Neural cell (in vitro differentiated cells): Measurements from ENCODE around the gene ZNF512. TPM values are rescaled to one million over a fixed set of nuclear protein-coding genes. Genes with fewer than 3 reads are reported as not detected.

Experiments used
- H2AFZ ChIP-seq: fragments of 200-600, 300-800 bp; sonication (generic), shearing (Covaris generic); 2 replicates; pipeline ENCODE4 v1.6.0; 2014; ENCODE audit warnings: low read depth, mild to moderate bottlenecking, antibody characterized with exemption, low read length, moderate library complexity
- H3F3A ChIP-seq: fragments of 200-600 bp; shearing (Covaris generic); 2 replicates; pipeline ENCODE4 v1.6.1; 2016; ENCODE audit warnings: mild to moderate bottlenecking, moderate library complexity, mixed read lengths, antibody characterized with exemption, low read length; ENCODE audit not compliant: insufficient read depth, poor library complexity, severe bottlenecking
- H3K27ac ChIP-seq: fragments of 200-600, 300-800 bp; sonication (generic), shearing (Covaris generic); 2 replicates; pipeline ENCODE4 v1.5.1; 2014; ENCODE audit warnings: mild to moderate bottlenecking, low read length, moderate library complexity
- H3K27me3 ChIP-seq: fragments of 300-800, 200-600 bp; sonication (generic), shearing (Covaris generic); 2 replicates; pipeline ENCODE4 v1.6.0; 2014; ENCODE audit warnings: mild to moderate bottlenecking, low read depth, low read length, moderate library complexity; ENCODE audit not compliant: insufficient read depth
- H3K36me3 ChIP-seq: fragments of 300-800, 200-600 bp; sonication (generic), shearing (Covaris generic); 2 replicates; pipeline ENCODE4 v1.5.1; 2014; ENCODE audit warnings: mild to moderate bottlenecking, antibody characterized with exemption, low read length, moderate library complexity; ENCODE audit not compliant: insufficient read depth
- H3K4me2 ChIP-seq: fragments of 300-800, 200-600 bp; sonication (generic), shearing (Covaris generic); 2 replicates; pipeline ENCODE4 v1.6.0; 2014; ENCODE audit warnings: mild to moderate bottlenecking, low read length
- H3K4me3 ChIP-seq: fragments of 300-800, 200-600 bp; sonication (generic), shearing (Covaris generic); 2 replicates; pipeline ENCODE4 v1.5.1; 2014; ENCODE audit warnings: mild to moderate bottlenecking, low read length, moderate library complexity
- H3K79me2 ChIP-seq: fragments of 200-600 bp; shearing (Covaris generic); replicated peaks from 2 replicates; pipeline ENCODE4 v1.6.0; 2014; ENCODE audit warnings: mild to moderate bottlenecking, low read length, moderate library complexity; ENCODE audit not compliant: insufficient read depth
- H3K9ac ChIP-seq: fragments of 300-800, 200-600 bp; sonication (generic), shearing (Covaris generic); 2 replicates; pipeline ENCODE4 v1.6.1; 2016; ENCODE audit warnings: mild to moderate bottlenecking, low read length, mixed read lengths
- H3K9me2 ChIP-seq: fragments of 200-600 bp; shearing (Covaris generic); 2 replicates; pipeline ENCODE4 v1.6.1; 2016; ENCODE audit warnings: mild to moderate bottlenecking, low read length, mixed read lengths; ENCODE audit not compliant: insufficient read depth
- H3K9me3 ChIP-seq: fragments of 200-600, 300-800 bp; sonication (generic), shearing (Covaris generic); 2 replicates; pipeline ENCODE4 v1.6.1; 2016; ENCODE audit warnings: mild to moderate bottlenecking, mixed run types, low read length, moderate library complexity, mixed read lengths
- H4K20me1 ChIP-seq: fragments of 200-600 bp; shearing (Covaris generic); 2 replicates; pipeline ENCODE4 v1.6.1; 2016; ENCODE audit warnings: mild to moderate bottlenecking, mixed run types; ENCODE audit not compliant: insufficient read depth
- EP300 ChIP-seq: fragments of 450-650 bp; conservative IDR thresholded peaks from 2 replicates; pipeline ENCODE4 v1.6.1; 2014; ENCODE audit warnings: antibody characterized with exemption, mild to moderate bottlenecking, moderate library complexity; ENCODE audit not compliant: poor library complexity, severe bottlenecking
- EZH2 ChIP-seq: fragments of 200-600, 300-800 bp; shearing (Covaris generic), sonication (generic); IDR thresholded peaks from 2 replicates; pipeline ENCODE4 v1.6.1; 2014; ENCODE audit warnings: antibody characterized with exemption, low read length, borderline replicate concordance, mild to moderate bottlenecking; ENCODE audit not compliant: insufficient read depth, poor library complexity, severe bottlenecking
- MXI1 ChIP-seq: fragments of 450-650 bp; conservative IDR thresholded peaks from 2 replicates; pipeline ENCODE4 v1.6.1; 2014; ENCODE audit warnings: antibody characterized with exemption, mild to moderate bottlenecking; ENCODE audit not compliant: poor library complexity, severe bottlenecking
- POLR2AphosphoS5 ChIP-seq: IDR thresholded peaks from 2 replicates; pipeline ENCODE4 v1.6.1; 2012
- RAD21 ChIP-seq: fragments of 450-650 bp; conservative IDR thresholded peaks from 2 replicates; pipeline ENCODE4 v1.6.1; 2014; ENCODE audit warnings: antibody characterized with exemption, mild to moderate bottlenecking, moderate library complexity
- SMC3 ChIP-seq: fragments of 450-650 bp; conservative IDR thresholded peaks from 2 replicates; pipeline ENCODE4 v1.6.1; 2014; ENCODE audit warnings: antibody characterized with exemption, mild to moderate bottlenecking, moderate library complexity; ENCODE audit not compliant: poor library complexity
- TAF1 ChIP-seq: IDR thresholded peaks from 2 replicates; pipeline ENCODE4 v1.6.1; 2012; ENCODE audit warnings: low read depth
- polyA plus RNA-seq: library from polyadenylated mRNA; depleted of rRNA; stranded (reverse); fragments of >200 nt; gene quantifications from 2 replicates; pipeline ENCODE4 v1.2.3, GENCODE V29; 2014
- TF ChIP-seq, protein P1 (sequence below): fragments of 450-650 bp; IDR thresholded peaks from 2 replicates; pipeline ENCODE4 v1.5.1; 2014; ENCODE audit warnings: antibody characterized with exemption, mild to moderate bottlenecking, moderate library complexity; ENCODE audit not compliant: poor library complexity, severe bottlenecking
- TF ChIP-seq, protein P2 (sequence below): IDR thresholded peaks from 2 replicates; pipeline ENCODE4 v1.6.1; 2012; ENCODE audit warnings: borderline replicate concordance

Gene ZNF512
- polyA plus RNA-seq, 1 donor from 2014 or later, result 30.8 TPM

DNA sequence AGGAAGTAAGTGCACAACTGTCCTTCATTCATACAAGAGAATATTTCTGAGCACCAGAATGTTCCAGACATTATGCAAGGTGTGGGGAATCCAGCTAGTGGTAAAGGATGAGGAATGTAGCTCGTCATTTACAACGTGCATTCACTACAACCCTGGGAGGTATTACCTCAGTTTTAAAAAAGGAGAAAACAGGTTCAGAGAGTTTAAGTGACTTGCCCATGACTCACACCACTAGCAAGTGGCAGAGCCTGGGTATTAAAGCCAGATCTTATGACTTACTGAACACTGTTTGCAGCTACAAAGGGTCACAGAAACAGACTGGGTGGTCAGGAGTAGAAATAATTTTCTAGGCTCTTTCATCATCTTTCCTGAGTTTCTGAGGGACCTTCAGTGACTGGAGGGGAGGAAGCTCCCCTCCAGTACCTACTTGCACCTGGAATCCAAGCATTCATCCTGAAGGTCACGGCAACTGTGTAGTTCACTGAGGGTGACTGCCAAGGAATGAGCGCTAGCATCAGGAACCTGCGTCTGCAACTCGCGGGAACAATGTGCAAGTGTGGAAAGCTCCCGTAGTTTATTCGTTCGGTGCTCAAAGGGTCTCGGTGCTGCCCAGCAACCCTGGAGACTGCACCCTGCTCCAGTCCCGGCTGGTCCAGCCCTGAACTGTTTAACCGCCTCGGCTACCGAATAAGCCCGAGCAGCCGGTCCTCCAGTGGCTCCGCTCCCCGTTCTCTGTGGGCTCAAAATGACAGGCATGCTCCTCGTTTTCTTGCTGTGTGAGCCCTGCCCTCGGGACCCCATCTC, 45.3 kb downstream of the ZNF512 start:
- peak overlapping the region; percentile 30 for H2AFZ ChIP-seq
- H3K27ac ChIP-seq, result peak overlapping the region; percentile 74
- no peaks in the 10 kb centered on the region for H4K20me1 ChIP-seq

DNA sequence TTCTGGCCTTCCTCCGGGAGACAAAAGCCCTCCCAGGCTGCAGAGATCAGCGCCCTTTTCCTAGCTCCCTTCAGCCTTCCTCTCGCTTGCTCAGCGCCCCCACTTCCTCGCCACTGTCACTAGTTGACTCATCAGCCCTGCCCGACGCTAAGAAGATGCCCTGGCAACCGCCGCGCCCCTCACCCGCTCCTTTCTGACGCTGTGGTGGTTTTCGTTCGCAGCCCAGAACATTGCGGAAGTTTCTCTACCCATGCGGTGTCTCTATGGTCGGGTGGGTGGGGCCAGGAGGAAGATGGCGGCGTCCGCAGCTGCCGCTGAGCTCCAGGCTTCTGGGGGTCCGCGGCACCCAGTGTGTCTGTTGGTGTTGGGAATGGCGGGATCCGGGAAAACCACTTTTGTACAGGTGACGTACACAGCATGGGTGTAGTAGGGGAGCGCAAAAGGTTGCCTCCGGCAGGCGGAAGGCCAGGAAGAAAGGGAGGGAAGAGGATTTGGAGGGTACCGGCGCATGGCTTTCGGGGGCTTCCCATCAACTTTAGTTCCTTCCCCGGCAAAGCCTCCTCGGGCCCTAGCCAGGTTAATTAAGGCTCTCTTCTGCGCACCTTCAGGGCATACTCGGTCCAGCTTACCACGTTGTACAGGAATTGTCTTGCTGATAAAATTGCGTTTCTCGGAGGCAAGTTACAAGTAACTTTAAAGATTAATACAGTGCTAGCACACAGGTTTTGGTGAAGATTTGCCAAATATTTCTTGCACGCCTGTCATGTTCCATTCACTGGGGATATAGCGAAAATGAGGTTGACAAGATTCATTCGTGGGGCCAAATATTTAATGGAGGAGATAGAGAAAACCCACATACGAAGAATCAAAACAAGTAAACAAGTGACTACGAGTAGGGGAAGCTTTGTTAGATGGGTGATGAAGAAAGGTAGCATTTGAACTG, 46.2 kb downstream of the ZNF512 start, which contains the start of the genes CCDC121 and GPN1:
Gene CCDC121, minus strand, starts transcription at position 246 of the 943 bp plus-strand sequence. CDS start 1,213 bp downstream, outside the sequence.
Gene GPN1, plus strand, starts transcription at position 284 of the 943 bp plus-strand sequence. Its CDS starts 9 bp downstream, at position 293.
- peaks cover 8% of the 10 kb centered on the region for H3K79me2 ChIP-seq
- peak within 1 kb of the TSS; percentile 30 for H2AFZ ChIP-seq
- no peaks in the 10 kb centered on the region for H3F3A ChIP-seq
- no peaks in the 10 kb centered on the region for H3K27me3 ChIP-seq
- H3K4me2 ChIP-seq, result peak within 1 kb of the TSS; percentile 54
- H3K36me3 ChIP-seq, result peaks cover 6% of the 10 kb centered on the region
- H3K9me3 ChIP-seq, result no peaks in the 10 kb centered on the region
- no peaks in the 10 kb centered on the region for H4K20me1 ChIP-seq
- peak within 1 kb of the TSS; percentile 74 for H3K27ac ChIP-seq
- H3K9ac ChIP-seq, result peak within 1 kb of the TSS; percentile 64
- H3K9me2 ChIP-seq, result no peaks in the 10 kb centered on the region
- peak within 1 kb of the TSS; percentile 71 for H3K4me3 ChIP-seq
- peak; percentile 96 for TF ChIP-seq TAF1
- no peak for TF ChIP-seq EZH2
- peak; percentile 97 for TF ChIP-seq MXI1
- TF ChIP-seq SMC3, result peak; percentile 49
- TF ChIP-seq, protein P1, sequence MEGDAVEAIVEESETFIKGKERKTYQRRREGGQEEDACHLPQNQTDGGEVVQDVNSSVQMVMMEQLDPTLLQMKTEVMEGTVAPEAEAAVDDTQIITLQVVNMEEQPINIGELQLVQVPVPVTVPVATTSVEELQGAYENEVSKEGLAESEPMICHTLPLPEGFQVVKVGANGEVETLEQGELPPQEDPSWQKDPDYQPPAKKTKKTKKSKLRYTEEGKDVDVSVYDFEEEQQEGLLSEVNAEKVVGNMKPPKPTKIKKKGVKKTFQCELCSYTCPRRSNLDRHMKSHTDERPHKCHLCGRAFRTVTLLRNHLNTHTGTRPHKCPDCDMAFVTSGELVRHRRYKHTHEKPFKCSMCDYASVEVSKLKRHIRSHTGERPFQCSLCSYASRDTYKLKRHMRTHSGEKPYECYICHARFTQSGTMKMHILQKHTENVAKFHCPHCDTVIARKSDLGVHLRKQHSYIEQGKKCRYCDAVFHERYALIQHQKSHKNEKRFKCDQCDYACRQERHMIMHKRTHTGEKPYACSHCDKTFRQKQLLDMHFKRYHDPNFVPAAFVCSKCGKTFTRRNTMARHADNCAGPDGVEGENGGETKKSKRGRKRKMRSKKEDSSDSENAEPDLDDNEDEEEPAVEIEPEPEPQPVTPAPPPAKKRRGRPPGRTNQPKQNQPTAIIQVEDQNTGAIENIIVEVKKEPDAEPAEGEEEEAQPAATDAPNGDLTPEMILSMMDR, result peak; percentile 17
- TF ChIP-seq, protein P2, sequence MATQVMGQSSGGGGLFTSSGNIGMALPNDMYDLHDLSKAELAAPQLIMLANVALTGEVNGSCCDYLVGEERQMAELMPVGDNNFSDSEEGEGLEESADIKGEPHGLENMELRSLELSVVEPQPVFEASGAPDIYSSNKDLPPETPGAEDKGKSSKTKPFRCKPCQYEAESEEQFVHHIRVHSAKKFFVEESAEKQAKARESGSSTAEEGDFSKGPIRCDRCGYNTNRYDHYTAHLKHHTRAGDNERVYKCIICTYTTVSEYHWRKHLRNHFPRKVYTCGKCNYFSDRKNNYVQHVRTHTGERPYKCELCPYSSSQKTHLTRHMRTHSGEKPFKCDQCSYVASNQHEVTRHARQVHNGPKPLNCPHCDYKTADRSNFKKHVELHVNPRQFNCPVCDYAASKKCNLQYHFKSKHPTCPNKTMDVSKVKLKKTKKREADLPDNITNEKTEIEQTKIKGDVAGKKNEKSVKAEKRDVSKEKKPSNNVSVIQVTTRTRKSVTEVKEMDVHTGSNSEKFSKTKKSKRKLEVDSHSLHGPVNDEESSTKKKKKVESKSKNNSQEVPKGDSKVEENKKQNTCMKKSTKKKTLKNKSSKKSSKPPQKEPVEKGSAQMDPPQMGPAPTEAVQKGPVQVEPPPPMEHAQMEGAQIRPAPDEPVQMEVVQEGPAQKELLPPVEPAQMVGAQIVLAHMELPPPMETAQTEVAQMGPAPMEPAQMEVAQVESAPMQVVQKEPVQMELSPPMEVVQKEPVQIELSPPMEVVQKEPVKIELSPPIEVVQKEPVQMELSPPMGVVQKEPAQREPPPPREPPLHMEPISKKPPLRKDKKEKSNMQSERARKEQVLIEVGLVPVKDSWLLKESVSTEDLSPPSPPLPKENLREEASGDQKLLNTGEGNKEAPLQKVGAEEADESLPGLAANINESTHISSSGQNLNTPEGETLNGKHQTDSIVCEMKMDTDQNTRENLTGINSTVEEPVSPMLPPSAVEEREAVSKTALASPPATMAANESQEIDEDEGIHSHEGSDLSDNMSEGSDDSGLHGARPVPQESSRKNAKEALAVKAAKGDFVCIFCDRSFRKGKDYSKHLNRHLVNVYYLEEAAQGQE, result peak; percentile 84

More for the DNA sequence above, 45.3 kb downstream of the ZNF512 start:
- Histone ChIP-seq H3K4me2 (peak overlapping the region; percentile 54), H3K9ac (peak overlapping the region; percentile 64), H3K36me3 (peaks cover 6% of the 10 kb centered on the region), H3K9me2 (no peaks in the 10 kb centered on the region), H3K79me2 (peaks cover 8% of the 10 kb centered on the region), H3K27me3 (no peaks in the 10 kb centered on the region), H3K9me3 (no peaks in the 10 kb centered on the region), H3K4me3 (peak overlapping the region; percentile 71), H3F3A (no peaks in the 10 kb centered on the region)
- TF ChIP-seq POLR2AphosphoS5 (no peak), EP300 (no peak), RAD21 (no peak), SMC3 (no peak), EZH2 (no peak), MXI1 (no peak), TAF1 (no peak)
- TF ChIP-seq, protein P2, result no peak
- TF ChIP-seq, protein P1, result no peak
